NB4 (cell line): ENCODE results near the gene SH3PXD2A.

Experiments used
- DNase-seq: peaks from one replicate; pipeline ENCODE4 v3.0.0; 2010; ENCODE audit warnings: low read depth
- H3K4me3 ChIP-seq: one replicate; pipeline ENCODE4 v1.5.1; 2011; ENCODE audit warnings: mild to moderate bottlenecking, low read depth, low read length, moderate library complexity
- CTCF ChIP-seq: IDR thresholded peaks from one replicate; pipeline ENCODE4 v1.5.1; 2012; ENCODE audit warnings: low read depth, low read length
- MAX ChIP-seq: IDR thresholded peaks from 2 replicates; pipeline ENCODE4 v1.6.1; 2011; ENCODE audit warnings: low read depth, low read length
- MYC ChIP-seq: IDR thresholded peaks from 2 replicates; pipeline ENCODE4 v1.6.1; 2011; ENCODE audit warnings: low read depth, low read length
- POLR2A ChIP-seq: IDR thresholded peaks from 2 replicates; pipeline ENCODE4 v1.6.1; 2011; ENCODE audit warnings: mild to moderate bottlenecking; ENCODE audit not compliant: insufficient read length; ENCODE audit errors: extremely low read depth

SH3PXD2A gene

GRCh38 chr10:103692436-103692951 lies 162.9 kb downstream of the SH3PXD2A start:
- no peak for DNase-seq
- TF ChIP-seq CTCF (no peak), POLR2A (no peak), MYC (no peak), MAX (no peak)
- H3K4me3 ChIP-seq: no peak overlapping the region

- no peak overlapping the region for H3K4me3 ChIP-seq
- DNase-seq: no peak
- TF ChIP-seq POLR2A: no peak
- no peak for TF ChIP-seq MYC
- no peak for TF ChIP-seq MAX
- no peak for TF ChIP-seq CTCF
Measured at GRCh38 chr10:103691723-103692435, 163.5 kb downstream of the SH3PXD2A start.

GRCh38 chr10:103691267-103691666 lies 164.1 kb downstream of the SH3PXD2A start:
- H3K4me3 ChIP-seq: no peak overlapping the region
- TF ChIP-seq POLR2A: no peak
- no peak for TF ChIP-seq MAX
- TF ChIP-seq MYC: no peak
- TF ChIP-seq CTCF: no peak
- DNase-seq: no peak

- DNase-seq: no peak
- H3K4me3 ChIP-seq: no peak overlapping the region
- TF ChIP-seq MAX (no peak), CTCF (no peak), MYC (no peak), POLR2A (no peak)
Measured at GRCh38 chr10:103690281-103690680, 165.1 kb downstream of the SH3PXD2A start.

GRCh38 chr10:103688491-103688890 lies 166.9 kb downstream of the SH3PXD2A start:
- no peak for DNase-seq
- TF ChIP-seq MYC (no peak), CTCF (no peak), MAX (no peak), POLR2A (no peak)
- no peak overlapping the region for H3K4me3 ChIP-seq
